HepG2 (cell line): Measurements from ENCODE around the gene DCD. TPM values are rescaled to one million over a fixed set of nuclear protein-coding genes. Genes with fewer than 3 reads are reported as not detected.

Source experiments
- ATAC-seq: fragments of 200-7000 bp; cut with Tn5 transposase; 3 replicates; pipeline ENCODE4 v1.9.1; 2020; ENCODE audit warnings: mild to moderate bottlenecking, moderate library complexity
- BruUV-seq: library from RNA; stranded (reverse); fragments of 400-500 nt; replicated peaks from 2 replicates; lab custom pipeline; 2021; lab: Mats Ljungman, UMichigan
- CTCF ChIA-PET: fragments of 300-600 bp; formaldehyde crosslinking; extraction: SDS; loops from one replicate; lab custom pipeline; 2021; ENCODE audit warnings: low total read pairs, inconsistent platforms, low intra/inter-chr PET ratio; lab: Yijun Ruan, JAX
- POLR2A ChIA-PET: fragments of 350-600 bp; sonication (Branson Sonifier 250); formaldehyde crosslinking; loops from one replicate; lab custom pipeline; 2020; ENCODE audit warnings: antibody characterized with exemption, inconsistent platforms; lab: Yijun Ruan, JAX
- DNase-seq: peaks from one replicate; pipeline ENCODE4 v3.0.0-alpha.2; 2015; ENCODE audit warnings: low spot score
- FAIRE-seq: peaks from 3 replicates; lab custom pipeline; 2011; peaks lifted over from hg19 to GRCh38; lab: Jason Lieb, UNC
- H2AFZ ChIP-seq: one replicate; pipeline ENCODE4 v1.6.1; 2011; ENCODE audit warnings: low read length, inconsistent platforms
- H3K27ac ChIP-seq: fragments of 300-600 bp; 3 replicates; pipeline ENCODE4 v1.8.0; 2011; ENCODE audit warnings: mixed run types, mild to moderate bottlenecking, mixed read lengths, low read length, inconsistent platforms; ENCODE audit not compliant: insufficient read depth; ENCODE audit errors: extremely low read length
- H3K27me3 ChIP-seq, 2 experiments: fragments of 200-600 bp in 1 of 2; 2 replicates in 1 of 2; 3 replicates in 1 of 2; pipeline versions ENCODE4 v1.6.0 to v1.8.0; 2011; ENCODE audit warnings: low read length in 2 of 2, mild to moderate bottlenecking in 2 of 2, moderate library complexity in 2 of 2, inconsistent platforms in 1 of 2; ENCODE audit not compliant: insufficient read depth in 2 of 2, control insufficient read depth in 1 of 2
- H3K36me3 ChIP-seq, 2 experiments: fragments of 200-600 bp in 1 of 2; replicated peaks in 1 of 2; 2 replicates in 1 of 2; 3 replicates in 1 of 2; pipeline versions ENCODE4 v1.5.1 to v1.8.0; 2011; ENCODE audit warnings: low read length in 2 of 2, inconsistent platforms in 1 of 2; ENCODE audit not compliant: insufficient read depth in 2 of 2, control insufficient read depth in 1 of 2
- H3K4me1 ChIP-seq: 2 replicates; pipeline ENCODE4 v1.5.1; 2012; ENCODE audit warnings: low read length, inconsistent platforms; ENCODE audit not compliant: insufficient read depth
- H3K4me2 ChIP-seq: 2 replicates; pipeline ENCODE4 v1.6.0; 2011; ENCODE audit warnings: low read depth, low read length, inconsistent platforms
- H3K4me3 ChIP-seq, 3 experiments: fragments of 200-600 bp in 1 of 3; sonication (generic), shearing (Covaris generic) in 1 of 3; replicated peaks in 1 of 3; 2 replicates each; pipeline ENCODE4 v1.5.1; 2011 to 2016; ENCODE audit warnings: low read length in 3 of 3, inconsistent platforms in 2 of 3, low read depth in 2 of 3, mild to moderate bottlenecking in 2 of 3, control low read depth in 1 of 3, mixed read lengths in 1 of 3; ENCODE audit not compliant: insufficient read depth in 1 of 3
- H3K79me2 ChIP-seq: one replicate; pipeline ENCODE4 v1.6.1; 2011; ENCODE audit warnings: low read length, inconsistent platforms; ENCODE audit not compliant: insufficient read depth
- H3K9ac ChIP-seq: 2 replicates; pipeline ENCODE4 v1.6.0; 2011; ENCODE audit warnings: mild to moderate bottlenecking, low read depth, low read length, inconsistent platforms; ENCODE audit not compliant: insufficient read depth
- H3K9me3 ChIP-seq: 2 replicates; pipeline ENCODE4 v1.5.1; 2012; ENCODE audit warnings: mild to moderate bottlenecking, low read length
- H4K20me1 ChIP-seq: 2 replicates; pipeline ENCODE4 v1.6.0; 2011; ENCODE audit warnings: inconsistent platforms, mild to moderate bottlenecking, low read length, moderate library complexity; ENCODE audit not compliant: insufficient read depth
- HDAC2 ChIP-seq: sonication (generic); formaldehyde crosslinking; IDR thresholded peaks from 2 replicates; pipeline ENCODE4 v1.4.0; 2020; ENCODE audit warnings: missing genetic modification reagents
- MAFK ChIP-seq, 2 experiments: IDR thresholded peaks in 1 of 2; conservative IDR thresholded peaks in 1 of 2; 2 replicates each; pipeline ENCODE4 v1.6.1; 2011; ENCODE audit warnings: improper control_type of control experiment in 2 of 2, low read length in 2 of 2
- MTA3 ChIP-seq: sonication (generic); formaldehyde crosslinking; IDR thresholded peaks from 2 replicates; pipeline ENCODE4 v1.4.0; 2020; ENCODE audit warnings: missing genetic modification reagents
- MXD3 ChIP-seq: IDR thresholded peaks from 2 replicates; pipeline ENCODE4 v1.6.1; 2016; ENCODE audit warnings: mild to moderate bottlenecking, missing biosample characterization, missing genetic modification reagents
- POGK ChIP-seq: sonication (generic); formaldehyde crosslinking; conservative IDR thresholded peaks from 2 replicates; pipeline ENCODE4 v1.8.0; 2022; ENCODE audit warnings: mild to moderate bottlenecking, moderate library complexity, missing genetic modification reagents
- PRMT3 ChIP-seq: sonication (generic); formaldehyde crosslinking; IDR thresholded peaks from 2 replicates; pipeline ENCODE4 v1.8.1; 2022; ENCODE audit warnings: low read depth, mild to moderate bottlenecking, moderate library complexity, missing genetic modification reagents, borderline replicate concordance
- TFDP1 ChIP-seq: IDR thresholded peaks from 2 replicates; pipeline ENCODE4 v1.6.1; 2016; ENCODE audit warnings: missing compliant biosample characterization, missing genetic modification reagents, borderline replicate concordance
- ZNF205 ChIP-seq: IDR thresholded peaks from 2 replicates; pipeline ENCODE4 v1.6.1; 2018; ENCODE audit warnings: missing biosample characterization, missing genetic modification reagents
- ZNF232 ChIP-seq: sonication (generic); formaldehyde crosslinking; IDR thresholded peaks from 2 replicates; pipeline ENCODE4 v1.4.0; 2020; ENCODE audit warnings: missing genetic modification reagents, borderline replicate concordance
- ZNF253 ChIP-seq: sonication (generic); formaldehyde crosslinking; IDR thresholded peaks from 2 replicates; pipeline ENCODE4 v1.8.0; 2022; ENCODE audit warnings: mild to moderate bottlenecking, missing genetic modification reagents, borderline replicate concordance
- ZNF552 ChIP-seq: sonication (generic); formaldehyde crosslinking; IDR thresholded peaks from 2 replicates; pipeline ENCODE4 v1.9.0; 2022; ENCODE audit warnings: missing genetic modification reagents, mild to moderate bottlenecking, borderline replicate concordance
- ZNF563 ChIP-seq: sonication (generic); formaldehyde crosslinking; IDR thresholded peaks from 2 replicates; pipeline ENCODE4 v1.8.0; 2022; ENCODE audit warnings: mild to moderate bottlenecking, moderate library complexity, missing genetic modification reagents
- ZNF784 ChIP-seq: sonication (generic); formaldehyde crosslinking; IDR thresholded peaks from 2 replicates; pipeline ENCODE4 v1.5.1; 2020; ENCODE audit warnings: missing genetic modification reagents, mild to moderate bottlenecking, borderline replicate concordance
- WGBS: methylation state at CpG from one replicate; pipeline ENCODE4 v1.1.6; 2017; ENCODE audit warnings: low lambda C conversion rate; 5-methylcytosine and 5-hydroxymethylcytosine counted together
- in situ Hi-C: cut with HindIII; loops from 2 replicates; pipeline ENCODE4 v1.10.0; 2017; ENCODE audit warnings: low pct_unique_long_range_greater_than_20kb; ENCODE audit not compliant: extremely low pct_ligation_motif_present
- intact Hi-C: fragments of 100-400 bp; cut with micrococcal nuclease; formaldehyde crosslinking; loops from one replicate; pipeline ENCODE4 v1.10.0; 2022; ENCODE audit not compliant: unreplicated experiment
- polyA plus RNA-seq, 8 experiments: library from polyadenylated mRNA; depleted of rRNA in 3 of 8; stranded (reverse) in 7 of 8; unstranded in 1 of 8; fragments of >200 nt; fragmentation: Illumina TruSeq in 4 of 8; extraction: Trizol in 4 of 8; gene quantifications; 2 replicates each; pipeline versions ENCODE4 v1.2.1 to v1.2.3, GENCODE V29; 2011 to 2016; ENCODE audit warnings: low read depth in 4 of 8, missing spikeins in 1 of 8, mixed read lengths in 1 of 8; ENCODE audit not compliant: insufficient read depth in 1 of 8
- total RNA-seq, 5 experiments: library from RNA; depleted of rRNA; stranded (reverse); fragments of >200 nt; fragmentation: Illumina TruSeq; extraction: Trizol; gene quantifications; 2 replicates each; pipeline ENCODE4 v1.2.3, GENCODE V29; 2016; ENCODE audit warnings: low read depth in 1 of 5

DCD gene
- total and polyA plus RNA-seq, 2 of the 13 experiments (the other 11 are each of a cell fraction or from before 2014, with no cell fraction given): not detected

GRCh38 chr12:54627304-54627703 lies 20.9 kb downstream of the DCD start:
- Histone ChIP-seq H3K9ac (no peak overlapping the region), H3K4me1 (no peaks in the 10 kb centered on the region), H2AFZ (no peak overlapping the region), H3K36me3 (no peaks in the 10 kb centered on the region), H3K79me2 (no peaks in the 10 kb centered on the region), H3K4me2 (no peak overlapping the region), H4K20me1 (no peaks in the 10 kb centered on the region), H3K4me3 (no peak overlapping the region), H3K27me3 (peaks cover 0 to 3% of the 10 kb centered on the region in 2 experiments; a peak in 2 of 5 replicates), H3K9me3 (peaks cover 17% of the 10 kb centered on the region), H3K27ac (no peak overlapping the region)
- 40% methylated on average over 3 of the region's 3 CpGs for WGBS
- no TSS peak for BruUV-seq
- POLR2A ChIA-PET: no interaction called here
- DNase-seq (no peak), ATAC-seq (no peak), FAIRE-seq (no peak)
- CTCF ChIA-PET: no interaction called here
- in situ Hi-C loops (no loop called here), intact Hi-C loops (no loop called here)
- TF ChIP-seq POGK (CRISPR knock-in tag) (no peak), PRMT3 (CRISPR knock-in tag) (no peak), ZNF552 (CRISPR knock-in tag) (no peak), ZNF253 (CRISPR knock-in tag) (no peak), ZNF563 (no peak), HDAC2 (CRISPR knock-in tag) (no peak), MAFK (conservative IDR thresholded peaks at IDR 0.05 in 1 of 2, IDR thresholded peaks at IDR 0.05 in 1 of 2; ENCODE audit: low read length in 2 of 2) (no peak), ZNF784 (no peak), ZNF205 (no peak), MXD3 (CRISPR knock-in tag) (no peak), TFDP1 (CRISPR knock-in tag) (no peak), ZNF232 (CRISPR knock-in tag) (no peak), MTA3 (no peak)
